HG03039 (cell line): ENCODE results near the gene PCDH15.
"Not testable (repeated sequence)": the region's sequence is repeated elsewhere in the genome, so short reads cannot be mapped to it uniquely, and the experiment has no call there.

Experiments
- ATAC-seq: cut with Tn5 transposase; IDR thresholded peaks from one replicate; pipeline ENCODE4 v1.9.1; 2021; ENCODE audit warnings: mild to moderate bottlenecking, moderate library complexity; ENCODE audit not compliant: unreplicated experiment

Gene PCDH15

DNA sequence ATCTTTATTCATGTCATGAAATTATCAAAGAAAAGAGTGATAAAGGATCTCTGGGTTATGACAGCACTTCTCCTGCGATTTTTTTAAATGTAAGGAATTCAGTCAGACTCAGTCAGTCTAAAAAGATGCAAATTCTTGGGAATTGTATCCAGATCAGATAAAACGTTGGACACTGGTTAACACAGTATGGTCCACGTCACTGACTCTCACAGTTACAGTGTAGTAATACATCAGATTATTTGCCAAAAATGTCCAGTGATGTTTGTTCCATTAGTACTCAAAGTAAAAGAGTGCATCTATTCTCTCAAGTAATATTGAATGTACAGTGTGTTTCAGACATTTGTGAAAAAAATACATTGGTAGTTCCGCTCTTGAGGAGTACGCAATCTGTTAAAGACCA is 224.5 kb downstream of the PCDH15 start:
- no peak for ATAC-seq

DNA sequence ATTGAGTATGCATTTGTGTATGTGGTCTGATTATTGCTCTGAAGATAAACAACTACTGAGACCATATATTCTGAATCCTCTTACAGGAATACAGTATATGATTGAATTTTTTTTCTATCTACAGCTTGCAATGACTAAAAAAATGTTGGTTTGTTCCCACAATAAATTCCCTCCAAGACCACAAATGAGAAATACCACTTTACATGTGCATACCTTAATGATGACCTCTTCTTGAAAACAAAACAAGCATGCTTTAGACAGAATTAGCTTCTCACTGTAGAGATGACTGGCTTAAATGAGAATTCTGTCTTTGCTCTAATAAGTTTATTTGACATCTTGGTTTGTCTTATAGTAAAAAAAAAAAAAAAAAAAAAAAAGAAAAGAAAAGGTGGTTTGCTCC is 241.5 kb downstream of the PCDH15 start:
- no peak for ATAC-seq

DNA sequence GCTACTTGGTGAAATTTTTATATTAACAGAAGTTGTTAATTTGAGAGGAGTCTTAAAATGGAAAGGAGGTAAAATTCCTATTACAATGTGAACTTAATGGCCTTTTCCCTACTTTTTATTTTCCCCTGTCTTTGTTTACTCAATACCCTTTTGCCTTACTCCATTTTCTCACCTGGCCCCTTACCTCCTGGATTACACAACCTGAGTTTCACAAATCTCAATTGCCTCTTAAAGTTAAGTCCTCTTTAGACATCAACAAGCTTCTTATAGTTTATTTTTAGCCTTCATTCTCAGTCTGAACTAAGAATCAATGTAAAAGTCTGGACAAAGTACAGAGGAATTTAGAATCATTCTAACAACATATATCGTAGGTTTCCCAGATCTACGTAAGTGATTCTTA is 247.0 kb downstream of the PCDH15 start:
- ATAC-seq, result no peak

DNA sequence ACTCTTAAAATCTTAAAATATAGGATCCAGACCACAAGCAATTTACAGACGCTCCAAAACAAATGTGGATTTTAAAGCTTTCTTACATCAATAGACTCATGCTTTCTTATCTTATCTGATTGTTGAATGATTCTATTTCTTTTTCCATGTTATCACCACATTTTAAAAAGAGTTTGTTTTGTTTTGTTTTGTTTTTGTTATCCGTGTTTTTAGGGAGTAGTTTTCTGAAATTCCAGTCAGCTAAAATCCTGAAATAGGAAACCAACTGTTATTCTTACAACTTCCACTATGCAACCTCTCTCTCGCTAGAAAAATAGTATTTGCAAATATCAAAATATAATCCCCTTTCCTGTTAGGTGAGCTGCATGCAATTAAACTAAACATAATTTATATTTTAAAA is 251.0 kb downstream of the PCDH15 start:
- ATAC-seq, result no peak

DNA sequence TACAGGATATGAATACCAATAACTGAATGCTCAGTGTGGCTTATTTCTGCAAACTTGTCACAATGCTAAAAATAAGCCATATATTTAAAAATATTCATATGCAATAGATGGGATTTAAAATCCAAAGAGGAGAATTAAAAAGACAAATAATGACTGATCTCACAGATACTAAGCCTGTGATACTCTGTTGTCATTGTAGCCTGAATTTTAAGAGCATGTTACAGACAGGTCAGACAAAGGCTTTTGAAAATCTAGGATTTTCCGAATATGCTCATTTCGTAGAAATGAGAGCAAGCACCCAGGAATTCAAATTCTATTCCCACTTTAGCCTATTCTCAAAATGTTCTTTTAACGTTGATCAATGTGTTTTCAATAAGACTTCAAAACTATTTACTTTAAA is 269.7 kb downstream of the PCDH15 start:
- ATAC-seq, result no peak

DNA sequence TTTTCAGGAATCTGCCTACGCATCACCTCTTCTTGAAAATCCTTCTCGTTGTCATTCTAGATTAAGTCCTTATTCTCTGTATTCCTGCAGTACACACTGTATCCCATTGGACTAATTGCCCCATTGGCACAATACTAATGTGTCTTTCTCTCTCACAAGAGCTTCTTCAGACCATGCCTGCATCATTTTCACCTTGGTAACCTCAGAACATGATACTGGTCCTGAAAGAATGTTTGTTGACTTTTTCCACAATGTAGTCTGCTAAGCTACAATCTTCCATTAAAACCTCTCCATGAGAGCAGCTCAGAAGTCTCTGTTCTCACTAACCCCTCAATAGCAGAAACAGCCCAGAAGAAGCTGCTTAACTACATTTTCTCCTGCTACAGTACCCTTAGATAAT is 270.7 kb downstream of the PCDH15 start:
- ATAC-seq, result no peak

DNA sequence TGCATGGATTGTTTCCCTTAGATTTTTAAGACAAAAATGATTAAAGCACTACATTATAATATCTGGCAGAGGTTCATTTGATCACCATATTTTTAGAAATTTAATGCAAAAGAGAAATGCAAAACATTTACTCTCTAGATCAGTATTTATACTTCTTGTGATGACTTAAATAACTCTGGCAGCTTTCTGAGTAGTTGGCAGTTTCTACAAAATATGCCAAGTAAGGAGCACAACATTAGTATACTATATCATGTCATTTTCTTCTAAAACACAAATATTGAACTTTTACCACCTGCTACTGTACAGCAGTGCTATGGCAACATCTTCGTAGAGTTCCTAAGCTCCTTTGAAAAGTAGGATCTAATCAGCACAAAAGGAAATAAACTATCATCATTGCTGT is 275.2 kb downstream of the PCDH15 start:
- ATAC-seq, result no peak

DNA sequence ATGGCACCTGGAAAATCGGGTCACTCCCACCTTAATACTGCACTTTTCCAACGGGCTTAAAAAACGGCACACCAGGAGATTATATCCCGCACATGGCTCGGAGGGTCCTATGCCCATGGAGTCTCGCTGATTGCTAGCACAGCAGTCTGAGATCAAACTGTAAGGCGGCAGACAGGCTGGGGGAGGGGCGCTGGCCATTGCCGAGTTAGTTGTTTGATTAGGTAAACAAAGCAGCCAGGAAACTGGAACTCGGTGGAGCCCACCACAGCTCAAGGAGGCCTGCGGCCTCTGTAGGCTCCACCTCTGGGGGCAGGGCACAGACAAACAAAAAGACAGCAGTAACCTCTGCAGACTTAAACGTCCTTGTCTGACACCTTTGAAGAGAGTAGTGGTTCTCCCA is 285.8 kb downstream of the PCDH15 start:
- not testable (repeated sequence) for ATAC-seq

DNA sequence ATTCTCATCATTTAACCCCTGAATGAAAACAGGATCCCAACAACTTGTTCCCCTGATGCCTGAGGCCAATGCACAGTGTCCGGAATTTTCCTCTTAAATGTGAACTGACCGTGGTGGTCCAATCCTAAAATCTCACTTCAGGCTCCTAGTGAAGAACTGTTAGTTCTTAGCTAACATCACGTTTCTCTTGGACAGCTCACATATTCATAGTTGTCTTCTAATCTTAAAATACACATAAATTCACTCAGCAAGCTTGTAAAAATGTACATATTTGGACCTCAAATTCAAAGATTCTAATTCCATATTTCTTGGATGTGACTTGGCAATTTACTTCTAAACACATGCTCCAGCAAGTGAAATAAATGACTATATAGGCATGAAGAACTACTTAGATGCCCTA is 297.2 kb downstream of the PCDH15 start:
- no peak for ATAC-seq

DNA sequence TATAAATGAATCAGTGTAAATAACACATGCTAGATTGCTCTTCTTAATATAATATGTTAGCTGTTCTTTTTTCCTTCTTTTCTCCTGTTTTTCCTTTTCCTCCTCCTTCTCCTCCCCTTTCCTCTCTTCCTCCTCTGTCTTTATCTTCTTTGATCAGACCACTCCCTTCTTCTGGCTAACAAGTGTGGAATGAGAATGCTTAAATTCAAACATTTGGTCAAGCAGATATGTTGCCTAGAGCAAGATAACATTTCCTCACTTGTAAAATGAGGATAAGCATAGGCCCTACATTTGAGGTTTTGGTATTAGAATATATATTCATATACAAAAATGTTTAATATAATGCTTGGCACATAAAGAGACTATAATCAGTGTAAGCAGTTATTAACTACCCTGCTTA is 299.1 kb downstream of the PCDH15 start:
- ATAC-seq, result no peak

DNA sequence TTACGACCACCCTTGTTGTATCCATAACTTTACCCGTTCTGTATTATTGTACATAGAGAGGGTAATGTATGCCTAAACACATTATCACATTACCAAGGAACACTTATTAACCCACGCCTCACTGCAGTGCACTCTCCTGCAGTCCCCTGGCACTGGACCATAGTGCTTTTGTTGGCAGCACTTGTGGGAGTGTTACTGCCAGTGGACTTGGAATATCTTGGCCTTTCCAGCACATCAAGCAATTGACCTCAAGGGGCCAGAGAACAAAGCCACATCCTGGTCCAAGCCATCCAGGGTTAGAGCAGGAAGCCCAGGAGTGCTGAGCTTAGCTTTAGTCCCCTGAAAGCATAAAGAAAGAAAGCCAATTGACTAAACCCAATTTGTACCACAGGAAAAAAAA is 304.2 kb downstream of the PCDH15 start:
- ATAC-seq, result no peak

DNA sequence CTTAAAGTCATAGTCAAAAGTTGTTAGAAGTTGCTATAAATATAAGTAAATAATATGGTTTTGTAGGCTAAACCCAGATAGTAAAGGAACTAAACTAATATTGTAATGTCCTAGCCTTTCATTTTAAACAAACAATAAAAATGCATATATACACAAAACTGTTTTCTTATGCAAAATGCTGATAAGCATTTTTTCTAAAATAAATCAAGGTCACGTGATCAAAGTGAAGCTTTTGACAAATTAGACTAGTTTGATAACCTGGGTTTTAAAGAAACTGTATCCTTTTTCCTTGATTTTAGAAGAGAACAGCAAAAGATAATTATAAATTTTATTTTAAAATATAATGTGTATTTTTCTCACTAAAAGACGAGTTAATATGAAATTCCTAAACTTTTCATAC is 313.3 kb downstream of the PCDH15 start:
- no peak for ATAC-seq

DNA sequence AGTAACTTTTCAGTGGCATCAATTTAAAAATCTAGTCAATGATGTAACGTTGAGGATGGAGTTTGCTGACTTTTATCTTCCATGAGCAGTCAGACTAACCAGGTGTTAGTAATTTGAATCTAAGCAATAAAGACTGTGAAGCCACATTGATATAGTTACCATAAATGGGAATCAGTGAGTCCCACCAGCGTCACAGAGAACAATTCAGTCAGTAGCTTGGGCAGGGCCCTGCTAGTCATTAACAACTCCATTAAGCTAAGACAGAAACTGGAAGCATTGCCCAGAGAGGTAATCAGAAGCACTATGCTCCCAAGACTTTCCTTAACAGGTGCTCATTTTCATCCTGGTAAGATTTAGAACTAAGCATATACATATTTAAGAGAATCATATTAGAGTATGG is 315.1 kb downstream of the PCDH15 start:
- no peak for ATAC-seq

DNA sequence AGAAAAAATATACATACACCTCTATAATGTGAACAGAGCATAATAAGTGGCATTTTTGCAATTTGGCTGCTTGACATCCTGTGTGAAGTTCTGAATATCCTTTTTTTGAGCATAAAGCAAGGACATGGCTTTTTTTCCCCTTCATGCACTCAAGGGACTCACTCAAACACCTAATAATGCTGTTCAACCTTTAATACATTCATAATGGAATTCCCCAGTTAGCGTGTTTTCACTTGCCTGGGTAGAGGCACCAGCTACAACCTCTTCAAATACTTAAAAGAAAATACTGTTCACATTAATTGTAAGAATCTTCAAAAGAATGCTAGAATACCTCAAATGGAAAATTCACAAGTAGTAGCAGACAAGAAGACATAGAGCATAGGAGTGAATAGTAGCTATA is 316.8 kb downstream of the PCDH15 start:
- no peak for ATAC-seq

DNA sequence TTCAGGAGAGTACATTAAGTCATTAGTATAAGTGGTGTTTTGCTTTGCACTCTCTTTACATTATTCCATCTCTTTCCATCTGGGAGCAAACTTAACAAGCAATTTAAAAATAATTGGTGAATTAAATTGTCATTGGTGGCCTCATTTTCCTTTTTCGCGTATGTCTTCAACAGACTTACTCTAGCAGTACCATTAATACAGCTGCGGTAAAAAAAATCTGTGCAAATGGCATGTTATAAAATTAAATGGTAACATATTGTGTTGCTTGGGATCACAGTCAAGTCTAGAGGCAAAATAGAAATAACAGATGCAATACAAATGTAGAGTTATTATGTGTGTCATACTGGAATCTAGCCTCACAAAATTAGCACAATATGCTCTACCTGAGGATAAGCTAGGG is 322.4 kb downstream of the PCDH15 start:
- no peak for ATAC-seq

DNA sequence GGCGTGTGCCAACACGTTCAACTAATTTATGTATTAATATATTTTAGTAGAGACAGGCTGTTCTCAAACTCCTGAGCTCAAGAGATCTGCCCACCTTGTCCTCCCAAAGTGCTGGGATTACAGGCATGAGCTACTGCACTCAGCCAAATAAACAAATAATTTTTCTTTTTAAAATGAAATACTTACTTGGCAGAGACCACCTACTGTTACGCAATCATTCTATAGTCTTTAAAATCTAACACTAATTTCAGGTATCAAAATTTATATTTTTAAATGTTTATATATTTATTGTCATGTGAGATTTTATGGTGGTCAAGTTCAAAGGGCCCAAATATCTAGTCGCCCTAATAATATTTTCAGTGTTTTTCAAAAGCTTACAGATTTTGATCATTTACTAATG is 323.3 kb downstream of the PCDH15 start:
- ATAC-seq, result no peak

DNA sequence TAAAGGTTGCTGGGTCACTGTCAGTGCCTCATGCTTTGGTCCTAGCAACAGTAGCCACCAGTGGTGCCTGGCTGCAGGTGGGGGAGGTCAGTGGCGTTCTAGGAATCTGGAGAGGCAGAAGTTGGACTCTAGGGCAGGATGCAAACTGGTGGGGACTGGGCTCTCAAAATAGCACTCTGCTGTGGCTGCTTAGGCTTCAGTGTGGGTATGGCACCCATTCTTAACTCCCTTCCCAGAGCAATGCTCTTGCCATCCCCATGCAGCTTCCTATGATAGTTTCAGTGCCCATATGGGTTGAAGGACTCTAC is 330.8 kb downstream of the PCDH15 start:
- ATAC-seq, result no peak

DNA sequence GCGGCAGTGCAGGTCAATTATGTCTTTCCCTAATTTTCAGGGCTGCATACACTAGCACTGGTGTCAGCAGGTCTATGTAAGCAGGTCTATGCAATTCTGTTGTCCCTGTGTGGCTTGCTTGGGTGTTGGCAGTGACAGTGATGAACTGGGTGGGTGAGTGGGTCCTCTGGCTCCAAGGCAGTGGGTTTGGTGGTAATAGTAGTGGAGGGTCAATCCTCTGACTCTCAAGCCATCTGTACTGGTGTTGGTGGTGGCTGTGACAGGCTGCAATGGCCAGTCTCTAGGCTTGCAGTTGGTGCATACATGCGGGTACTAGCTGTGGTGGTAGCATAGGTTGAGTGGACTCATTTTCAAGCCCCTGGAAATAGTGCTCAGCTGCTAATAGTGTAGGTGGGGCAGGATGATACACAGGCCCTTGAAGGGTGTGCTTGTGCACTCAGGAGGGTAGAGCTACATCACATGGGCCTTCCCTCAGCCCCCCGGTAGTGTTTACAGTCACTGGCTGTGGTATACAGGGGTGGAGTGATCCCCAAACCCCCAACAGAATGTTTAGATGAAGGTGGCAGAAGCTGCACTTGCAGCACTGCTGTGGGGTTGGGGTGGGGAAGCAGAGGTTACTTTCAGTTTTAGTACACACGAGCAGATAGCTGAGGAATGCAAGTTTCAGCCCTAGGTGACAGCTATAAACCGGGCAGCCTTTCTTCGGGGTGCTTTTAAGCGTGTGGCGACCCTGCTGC is 331.3 kb downstream of the PCDH15 start:
- ATAC-seq, result no peak

DNA sequence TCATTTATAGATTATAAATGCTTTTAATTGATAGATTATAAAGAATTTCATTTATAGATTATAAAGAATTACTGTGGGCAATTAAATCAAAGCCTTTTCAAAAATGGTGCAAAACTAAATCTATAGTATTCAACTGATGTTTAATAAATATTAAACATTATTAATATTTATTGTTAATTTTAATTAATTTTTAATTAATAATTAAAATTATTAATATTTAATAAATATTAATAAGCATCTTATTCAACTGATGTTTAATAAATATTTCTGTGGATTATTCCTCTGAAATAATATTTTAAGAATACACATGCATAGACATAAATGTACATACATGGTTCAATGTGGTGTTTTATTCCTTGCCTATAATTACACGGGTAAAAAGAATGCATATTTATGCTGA is 346.8 kb downstream of the PCDH15 start:
- ATAC-seq, result no peak

DNA sequence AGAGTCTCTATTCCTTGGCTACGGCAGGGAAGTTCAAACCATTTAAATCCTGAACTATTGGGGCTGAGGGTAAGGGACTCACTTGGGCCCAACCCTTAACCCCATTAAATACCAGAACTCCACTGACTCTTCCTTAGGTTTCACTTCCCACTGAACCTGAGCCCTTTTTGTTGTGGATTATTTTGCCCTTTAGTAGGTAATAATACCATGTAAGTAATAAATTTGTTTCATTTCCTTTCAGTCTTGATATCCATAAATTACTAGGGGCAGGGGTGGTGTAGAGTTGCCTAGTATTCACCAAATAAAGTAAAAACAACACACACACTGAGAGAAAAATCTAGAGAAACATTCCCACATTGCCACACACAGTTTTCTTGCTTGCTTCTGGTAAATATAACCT is 352.0 kb downstream of the PCDH15 start:
- ATAC-seq, result no peak

DNA sequence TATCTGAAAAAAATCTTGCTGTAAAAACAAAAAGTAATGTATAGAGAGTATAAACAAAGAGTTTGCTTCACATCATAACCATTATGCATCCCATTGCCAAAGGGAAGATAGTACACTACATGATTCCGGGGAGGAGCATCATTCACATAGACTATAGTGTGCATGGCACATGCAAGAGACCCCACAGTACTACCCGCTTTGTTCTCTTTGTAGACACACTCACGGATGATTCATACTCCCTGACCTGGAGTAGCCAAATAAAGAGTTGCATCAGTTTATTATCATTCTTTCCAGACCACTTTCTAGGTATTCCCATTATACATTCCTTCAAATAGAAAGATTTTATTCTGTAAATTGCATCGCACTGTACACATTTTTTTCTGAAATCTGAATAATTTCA is 356.9 kb downstream of the PCDH15 start:
- no peak for ATAC-seq

DNA sequence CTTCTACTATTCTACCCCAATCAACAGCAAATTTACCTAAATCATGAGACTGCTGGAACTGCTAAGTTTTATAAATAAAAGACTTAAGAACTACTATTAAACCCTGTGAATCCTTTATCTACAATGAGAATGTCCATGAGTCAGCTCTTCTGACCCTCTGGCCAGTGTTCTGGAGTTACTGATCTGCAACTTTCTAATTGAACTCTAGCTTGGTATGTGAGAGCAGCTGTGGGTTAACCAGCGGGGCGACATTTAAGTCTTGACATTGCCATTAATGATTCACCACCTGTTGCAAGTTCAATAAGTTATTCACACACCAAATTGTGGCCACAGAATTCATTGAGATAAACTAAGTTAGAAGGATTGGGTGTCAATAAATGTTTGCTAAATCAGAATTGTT is 359.8 kb downstream of the PCDH15 start:
- no peak for ATAC-seq

DNA sequence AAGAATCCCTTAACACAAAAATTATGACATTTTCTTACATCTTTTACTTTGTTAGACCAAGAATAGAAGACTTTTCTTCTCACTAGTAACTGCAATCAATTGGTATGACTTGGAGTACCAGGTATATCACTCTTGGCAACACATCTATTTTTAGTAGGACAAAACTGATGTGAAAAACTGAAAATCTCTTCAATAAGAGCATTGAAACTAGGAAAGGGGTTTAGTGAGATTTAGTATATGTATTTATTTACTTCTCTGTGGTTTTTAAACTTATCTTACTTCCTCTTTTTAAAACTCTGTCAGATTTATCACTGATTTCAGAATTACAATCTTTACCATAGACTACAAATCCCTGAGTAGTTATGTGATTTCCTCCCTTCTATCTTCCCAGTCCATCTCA is 366.2 kb downstream of the PCDH15 start:
- no peak for ATAC-seq

DNA sequence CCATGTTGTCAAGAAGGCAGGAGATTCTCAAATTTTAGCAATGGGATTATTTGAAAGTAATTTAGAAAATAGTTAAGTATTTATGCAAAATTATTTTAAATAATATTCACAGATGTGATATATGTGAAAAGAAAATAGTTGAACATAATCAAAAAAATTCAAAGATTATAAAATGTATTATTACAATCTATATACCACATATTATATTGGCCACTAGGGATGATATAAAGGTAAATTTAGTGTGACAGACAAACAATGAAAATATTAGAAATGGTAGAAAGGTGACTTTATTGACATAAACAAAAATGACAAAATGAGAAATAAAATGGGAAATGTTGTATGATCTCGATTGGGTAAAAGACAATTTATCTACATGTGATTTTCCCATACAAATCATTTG is 385.5 kb downstream of the PCDH15 start:
- no peak for ATAC-seq
